Naive B cell (primary cell): ENCODE data around the gene MSI2. TPM values are rescaled to one million over a fixed set of nuclear protein-coding genes. Genes with fewer than 3 reads are reported as not detected.

Source experiments
- ATAC-seq, 2 donors: fragments of 150-1000 bp; cut with Tn5 transposase; 2 replicates each; pipeline ENCODE4 v1.10.0; 2021; ENCODE audit warnings: low read depth in 2 of 2, mild to moderate bottlenecking in 2 of 2, moderate library complexity in 2 of 2
- DNase-seq: peaks from one replicate; pipeline ENCODE4 v3.0.0; 2022
- H3K27ac Mint-ChIP-seq, 6 donors: one replicate each; pipeline ENCODE4 v1.8.0; 2020 to 2022; ENCODE audit warnings: mild to moderate bottlenecking in 6 of 6, mixed read lengths in 6 of 6, moderate library complexity in 5 of 6, inconsistent platforms in 2 of 6
- H3K27me3 Mint-ChIP-seq, 3 donors: one replicate each; pipeline ENCODE4 v1.8.0; 2021 to 2022; ENCODE audit warnings: mixed read lengths in 3 of 3, mild to moderate bottlenecking in 1 of 3
- H3K36me3 Mint-ChIP-seq, 2 donors: one replicate each; pipeline ENCODE4 v1.8.0; 2020 to 2022; ENCODE audit warnings: mixed read lengths in 2 of 2, inconsistent platforms in 1 of 2, mild to moderate bottlenecking in 1 of 2
- H3K4me1 Mint-ChIP-seq, 3 donors: one replicate each; pipeline ENCODE4 v1.8.0; 2020 to 2022; ENCODE audit warnings: mixed read lengths in 3 of 3, inconsistent platforms in 1 of 3, mild to moderate bottlenecking in 1 of 3, moderate library complexity in 1 of 3
- H3K4me3 Mint-ChIP-seq, 8 donors: one replicate each; pipeline ENCODE4 v1.8.0; 2020 to 2022; ENCODE audit warnings: mild to moderate bottlenecking in 8 of 8, mixed read lengths in 8 of 8, moderate library complexity in 8 of 8, inconsistent platforms in 2 of 8
- H3K9me3 Mint-ChIP-seq, 7 donors: one replicate each; pipeline ENCODE4 v1.8.0; 2020 to 2022; ENCODE audit warnings: mixed read lengths in 7 of 7, mild to moderate bottlenecking in 5 of 7, inconsistent platforms in 2 of 7, moderate library complexity in 1 of 7
- polyA plus RNA-seq, 6 donors: library from polyadenylated mRNA; unstranded; fragments of 300-500 nt; fragmentation: Illumina TruSeq; gene quantifications; one replicate each; pipeline ENCODE4 v1.2.3, GENCODE V29; 2021; ENCODE audit warnings: low read depth in 6 of 6

Gene MSI2
- polyA plus RNA-seq, 6 donors from 2014 or later = 4.0 to 11.3 (median 6.8) TPM

GRCh38 chr17:57281887-57282286, 25.6 kb downstream of the MSI2 start:
- Mint-ChIP-seq H3K27me3 (no peaks in the 10 kb centered on the region), H3K4me3 (no peak overlapping the region), H3K4me1 (peaks cover 40 to 65% (median 49%) of the 10 kb centered on the region in 3 donors)

GRCh38 chr17:57282296-57282695, 26.0 kb downstream of the MSI2 start:
- no peak for ATAC-seq
- H3K27ac Mint-ChIP-seq = peak overlapping the region in 3 of 6 donors; percentile 10 to 81 (median 64)
- peaks cover 40 to 68% (median 54%) of the 10 kb centered on the region in 3 donors for H3K4me1 Mint-ChIP-seq
- H3K9me3 Mint-ChIP-seq = no peaks in the 10 kb centered on the region
- DNase-seq = no peak
- no peak overlapping the region for H3K4me3 Mint-ChIP-seq
- H3K36me3 Mint-ChIP-seq = peaks cover 7 to 17% of the 10 kb centered on the region in 2 donors
- no peaks in the 10 kb centered on the region for H3K27me3 Mint-ChIP-seq

More at GRCh38 chr17:57281887-57282286, 25.6 kb downstream of the MSI2 start:
- Mint-ChIP-seq H3K9me3 (no peaks in the 10 kb centered on the region), H3K27ac (peak overlapping the region in 3 of 6 donors; percentile 10 to 81 (median 64)), H3K36me3 (peaks cover 7 to 17% of the 10 kb centered on the region in 2 donors)
- no peak for ATAC-seq
- DNase-seq = no peak

GRCh38 chr17:57283203-57283971, 27.1 kb downstream of the MSI2 start:
- peak overlapping the region in 3 of 8 donors; percentile 31 to 50 (median 31) for H3K4me3 Mint-ChIP-seq
- H3K27me3 Mint-ChIP-seq = no peaks in the 10 kb centered on the region
- no peaks in the 10 kb centered on the region for H3K9me3 Mint-ChIP-seq
- no peak for DNase-seq
- peak overlapping the region in 3 of 6 donors; percentile 39 to 73 (median 57) for H3K27ac Mint-ChIP-seq
- H3K36me3 Mint-ChIP-seq = peaks cover 7 to 11% of the 10 kb centered on the region in 2 donors
- peaks cover 42 to 70% (median 64%) of the 10 kb centered on the region in 3 donors for H3K4me1 Mint-ChIP-seq
- no peak for ATAC-seq

GRCh38 chr17:57284583-57284982, 28.3 kb downstream of the MSI2 start:
- peaks cover 41 to 73% (median 66%) of the 10 kb centered on the region in 3 donors for H3K4me1 Mint-ChIP-seq
- peak; percentile 29 to 48 for ATAC-seq

GRCh38 chr17:57284984-57285646, 28.8 kb downstream of the MSI2 start:
- peak overlapping the region; percentile 42 to 92 (median 84) for H3K27ac Mint-ChIP-seq
- H3K4me3 Mint-ChIP-seq = peak overlapping the region; percentile 62 to 87 (median 83)
- H3K4me1 Mint-ChIP-seq = peaks cover 40 to 73% (median 66%) of the 10 kb centered on the region in 3 donors

More at GRCh38 chr17:57284583-57284982, 28.3 kb downstream of the MSI2 start:
- peak; percentile 17 for DNase-seq
- Mint-ChIP-seq H3K27me3 (no peaks in the 10 kb centered on the region), H3K36me3 (peaks cover 7 to 11% of the 10 kb centered on the region in 2 donors), H3K27ac (peak overlapping the region; percentile 51 to 92 (median 80)), H3K9me3 (no peaks in the 10 kb centered on the region), H3K4me3 (peak overlapping the region; percentile 62 to 87 (median 83))

GRCh38 chr17:57285701-57286100, 29.4 kb downstream of the MSI2 start:
- Mint-ChIP-seq H3K4me1 (peaks cover 38 to 70% (median 66%) of the 10 kb centered on the region in 3 donors), H3K27me3 (no peaks in the 10 kb centered on the region), H3K27ac (peak overlapping the region in 5 of 6 donors; percentile 42 to 92 (median 89)), H3K9me3 (no peaks in the 10 kb centered on the region), H3K4me3 (peak overlapping the region; percentile 62 to 87 (median 83)), H3K36me3 (peaks cover 0 to 3% of the 10 kb centered on the region in 2 donors)
- ATAC-seq = peak in 1 of 2 donors; percentile 17
- DNase-seq = no peak

More at GRCh38 chr17:57284984-57285646, 28.8 kb downstream of the MSI2 start:
- ATAC-seq = peak; percentile 91 to 92
- DNase-seq = peak; percentile 65
- H3K36me3 Mint-ChIP-seq = peaks cover 1 to 6% of the 10 kb centered on the region in 2 donors
- H3K27me3 Mint-ChIP-seq = no peaks in the 10 kb centered on the region
- no peaks in the 10 kb centered on the region for H3K9me3 Mint-ChIP-seq

DNA sequence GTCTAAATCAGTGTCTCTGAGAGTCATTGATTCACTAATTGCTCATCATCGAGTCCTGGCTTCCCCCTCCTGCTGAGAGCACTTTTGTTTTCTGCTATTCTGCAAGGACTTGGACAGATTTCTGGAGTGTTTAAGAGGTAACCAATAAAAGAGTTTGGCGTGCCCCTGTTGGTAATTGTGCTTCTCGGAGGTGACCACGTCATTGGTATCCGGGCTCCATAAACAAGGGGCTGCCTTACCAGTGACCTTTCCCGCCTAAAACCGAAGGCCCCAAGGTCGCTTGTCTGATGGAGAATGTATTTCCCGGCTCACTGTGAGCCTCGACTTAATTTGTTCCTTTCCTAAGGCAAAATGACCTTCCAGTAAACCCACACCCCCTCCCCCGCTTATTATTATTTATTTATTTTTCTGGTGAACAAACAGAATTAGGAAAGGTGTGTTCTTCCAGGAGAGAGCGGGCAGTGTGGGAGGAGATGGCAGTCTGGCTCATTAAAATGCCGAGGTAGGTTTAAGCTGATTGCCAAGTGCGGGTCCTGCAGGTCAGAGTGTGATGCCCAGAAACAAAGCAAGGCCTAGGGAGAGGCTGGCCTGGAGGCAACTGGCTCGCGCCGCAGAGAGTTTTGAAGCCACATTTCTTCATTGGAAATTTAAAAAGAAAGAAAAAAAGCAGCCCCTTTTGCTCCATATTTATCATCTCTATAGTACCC, 30.2 kb downstream of the MSI2 start:
- H3K4me3 Mint-ChIP-seq = peak overlapping the region in 4 of 8 donors; percentile 69 to 84 (median 82)
- H3K36me3 Mint-ChIP-seq = peaks cover 0 to under 1% of the 10 kb centered on the region in 2 donors
- peaks cover 38 to 66% (median 64%) of the 10 kb centered on the region in 3 donors for H3K4me1 Mint-ChIP-seq
- ATAC-seq (no peak), DNase-seq (no peak)
- no peaks in the 10 kb centered on the region for H3K9me3 Mint-ChIP-seq
- H3K27me3 Mint-ChIP-seq = no peaks in the 10 kb centered on the region
- peak overlapping the region in 1 of 6 donors; percentile 75 for H3K27ac Mint-ChIP-seq

DNA sequence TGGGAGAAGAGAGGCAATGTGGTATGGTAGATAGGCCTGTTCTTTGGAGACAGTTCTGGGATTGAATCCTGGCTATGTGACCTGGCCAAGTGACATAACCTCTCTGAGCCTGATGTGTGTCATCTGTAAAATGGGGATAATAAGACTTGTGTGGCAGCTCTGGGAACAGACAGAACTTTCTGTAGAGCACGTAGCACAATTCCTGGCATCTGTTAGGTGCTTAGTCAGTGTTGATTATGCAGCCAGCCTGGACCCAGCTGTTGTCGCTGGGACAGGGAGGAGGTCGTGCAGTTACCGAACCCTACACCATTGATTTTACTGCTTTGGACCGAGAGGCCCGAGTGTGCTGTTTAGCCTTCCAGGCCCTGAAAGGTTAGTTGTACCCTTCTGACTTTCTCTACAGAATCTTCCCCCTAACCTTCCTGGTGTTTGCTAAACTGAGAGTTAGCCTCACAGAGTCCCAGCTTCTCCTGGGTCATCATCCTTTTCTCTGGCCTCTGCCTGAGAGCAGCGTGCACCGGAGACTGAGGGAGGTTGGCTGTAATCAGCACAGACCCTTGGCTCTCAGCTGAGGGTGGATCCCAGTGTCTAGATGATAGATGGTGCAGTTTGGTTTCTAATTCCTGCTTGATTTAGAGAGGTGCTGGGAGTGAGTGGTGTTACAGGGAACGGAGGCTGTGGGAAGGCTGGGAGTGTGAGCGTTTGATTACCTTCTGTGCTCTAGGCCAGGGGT, 31.9 kb downstream of the MSI2 start:
- Mint-ChIP-seq H3K36me3 (no peaks in the 10 kb centered on the region), H3K9me3 (no peaks in the 10 kb centered on the region), H3K4me3 (peak overlapping the region in 1 of 8 donors; percentile 63), H3K27me3 (no peaks in the 10 kb centered on the region), H3K27ac (peak overlapping the region in 5 of 6 donors; percentile 2 to 89 (median 42)), H3K4me1 (peaks cover 45 to 65% (median 56%) of the 10 kb centered on the region in 3 donors)
- DNase-seq (no peak), ATAC-seq (no peak)

DNA sequence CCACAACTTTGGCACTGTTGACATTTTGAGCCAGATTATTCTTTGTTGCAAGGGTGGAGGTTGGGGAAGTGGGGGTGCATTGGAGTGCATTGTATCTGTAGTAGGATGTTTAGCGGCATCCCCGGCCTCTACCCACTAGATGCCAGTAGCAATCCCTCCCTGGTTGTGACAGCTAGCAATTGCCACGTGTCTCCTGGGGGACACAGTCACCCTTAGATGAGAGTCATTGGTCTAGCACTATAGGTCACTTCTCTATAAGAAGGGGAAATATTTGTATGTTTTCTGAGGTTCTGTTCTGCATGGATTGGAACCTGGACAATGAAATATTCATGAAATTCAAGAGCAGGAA, 32.4 kb downstream of the MSI2 start:
- DNase-seq (no peak), ATAC-seq (no peak)
- H3K9me3 Mint-ChIP-seq = no peaks in the 10 kb centered on the region
- no peaks in the 10 kb centered on the region for H3K36me3 Mint-ChIP-seq
- peaks cover 41 to 62% (median 52%) of the 10 kb centered on the region in 3 donors for H3K4me1 Mint-ChIP-seq
- peak overlapping the region in 3 of 6 donors; percentile 2 to 56 (median 42) for H3K27ac Mint-ChIP-seq
- H3K4me3 Mint-ChIP-seq = no peak overlapping the region
- H3K27me3 Mint-ChIP-seq = no peaks in the 10 kb centered on the region

DNA sequence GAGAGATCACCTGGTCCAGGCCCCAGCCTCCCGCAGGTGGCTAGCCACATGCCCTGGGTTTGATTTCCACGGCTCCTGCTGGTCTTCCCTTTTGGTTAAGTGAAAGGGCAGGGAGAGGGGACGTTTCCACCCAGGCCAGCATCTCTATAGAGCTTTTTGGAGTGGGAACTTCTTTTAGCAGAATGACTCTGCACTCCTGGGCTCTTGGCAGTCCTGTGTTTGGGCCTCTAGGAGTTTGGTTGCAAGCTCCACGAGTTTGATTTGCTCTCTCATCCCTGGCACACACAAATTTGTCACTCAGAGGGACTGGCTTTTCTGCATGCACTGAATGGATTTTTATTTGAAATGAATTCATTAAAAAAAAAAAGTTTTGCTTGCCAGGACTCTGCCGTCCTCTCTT, 32.8 kb downstream of the MSI2 start:
- ATAC-seq = no peak
- Mint-ChIP-seq H3K27me3 (no peaks in the 10 kb centered on the region), H3K4me3 (no peak overlapping the region), H3K27ac (peak overlapping the region in 1 of 6 donors; percentile 39), H3K4me1 (peaks cover 44 to 66% (median 52%) of the 10 kb centered on the region in 3 donors), H3K9me3 (no peaks in the 10 kb centered on the region), H3K36me3 (no peaks in the 10 kb centered on the region)
- DNase-seq = no peak

DNA sequence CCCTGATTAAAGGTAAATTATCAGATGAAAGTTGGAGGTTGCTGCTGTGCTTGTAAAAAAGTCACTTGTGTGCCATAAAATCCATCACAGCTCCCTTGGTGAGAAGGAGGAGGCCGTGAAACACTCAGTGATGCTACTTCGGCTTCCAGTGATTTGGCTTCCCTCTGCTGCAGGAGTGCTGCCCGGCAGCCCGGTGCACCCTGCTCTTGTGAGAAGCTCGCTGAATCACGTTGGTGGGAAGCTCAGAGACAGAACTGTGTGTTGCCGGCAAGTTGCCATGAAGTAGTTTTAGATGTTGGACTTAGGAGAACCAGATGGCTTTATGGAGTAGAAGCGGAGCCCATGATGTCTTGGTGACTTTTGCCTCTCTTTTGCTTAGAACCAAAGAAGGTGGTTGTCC, 33.3 kb downstream of the MSI2 start:
- no peak for DNase-seq
- Mint-ChIP-seq H3K36me3 (peaks cover 0 to under 1% of the 10 kb centered on the region in 2 donors), H3K27ac (peak overlapping the region in 2 of 6 donors; percentile 37 to 39), H3K27me3 (no peaks in the 10 kb centered on the region), H3K9me3 (no peaks in the 10 kb centered on the region), H3K4me1 (peaks cover 46 to 66% (median 52%) of the 10 kb centered on the region in 3 donors), H3K4me3 (no peak overlapping the region)
- no peak for ATAC-seq

DNA sequence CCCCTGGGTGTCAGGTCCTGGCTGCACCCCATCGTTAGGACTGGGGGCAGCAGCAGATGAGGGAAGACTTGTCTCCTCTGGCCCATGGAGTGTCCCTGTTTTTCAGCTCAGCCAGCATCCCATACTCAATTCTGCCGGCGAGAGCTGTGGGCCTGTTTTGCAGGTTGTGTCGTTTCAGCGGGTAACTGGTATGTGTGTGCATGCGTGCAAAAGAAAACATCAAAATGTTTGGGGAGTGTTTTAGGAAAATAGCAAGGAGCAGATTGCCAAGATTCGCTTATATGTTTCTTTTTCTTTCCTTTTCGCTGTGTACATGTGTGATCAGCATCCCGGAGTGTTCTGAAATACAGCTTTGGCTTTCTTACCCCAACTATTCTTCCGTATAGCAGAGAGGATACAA, 34.7 kb downstream of the MSI2 start:
- H3K4me3 Mint-ChIP-seq = no peak overlapping the region
- H3K27ac Mint-ChIP-seq = peak overlapping the region in 1 of 6 donors; percentile 39
- no peaks in the 10 kb centered on the region for H3K9me3 Mint-ChIP-seq
- H3K4me1 Mint-ChIP-seq = peaks cover 38 to 63% (median 44%) of the 10 kb centered on the region in 3 donors
- no peaks in the 10 kb centered on the region for H3K27me3 Mint-ChIP-seq
- ATAC-seq (no peak), DNase-seq (no peak)
- peaks cover 0 to 3% of the 10 kb centered on the region in 2 donors for H3K36me3 Mint-ChIP-seq
